ENCODE results near the gene GPHB5. TPM values are rescaled to one million over a fixed set of nuclear protein-coding genes. Genes with fewer than 3 reads are reported as not detected.
"Not testable (repeated sequence)": the region's sequence is repeated elsewhere in the genome, so short reads cannot be mapped to it uniquely, and the experiment has no call there.

The GPHB5 gene
- not detected in 2 replicates for total RNA-seq (2014; rRNA removed; shearing (Covaris generic))
- not detected in 2 replicates for polyA plus RNA-seq (2015; cell fraction: cytosol; rRNA removed)
- polyA plus RNA-seq (2015; cell fraction: nucleus; rRNA removed) = not detected in 2 replicates

- DNase-seq (ENCODE audit: low read depth) = no peak
Observed at GRCh38 chr14:63318835-63319234, at the start of gene GPHB5. GPHB5 (minus strand) TSS chr14:63318935; CDS start chr14:63317849, 1,086 bp downstream.

- no peak for DNase-seq (ENCODE audit: low read depth)
Observed at GRCh38 chr14:63367742-63368364, 49.1 kb upstream of the GPHB5 start.

- DNase-seq (ENCODE audit: low read depth) = no peak
Observed at GRCh38 chr14:63362389-63362819, 43.7 kb upstream of the GPHB5 start.

GRCh38 chr14:63361790-63362189 is 43.1 kb upstream of the GPHB5 start:
- DNase-seq (ENCODE audit: low read depth) = no peak

- no peak for DNase-seq (ENCODE audit: low read depth)
Observed at GRCh38 chr14:63357841-63358240, 39.1 kb upstream of the GPHB5 start.

GRCh38 chr14:63345826-63346225 is 27.1 kb upstream of the GPHB5 start:
- no peak for DNase-seq (ENCODE audit: low read depth)

GRCh38 chr14:63344336-63344735 is 25.6 kb upstream of the GPHB5 start:
- no peak for DNase-seq (ENCODE audit: low read depth)

GRCh38 chr14:63343878-63344277 is 25.1 kb upstream of the GPHB5 start:
- peak; percentile 37 for DNase-seq (ENCODE audit: low read depth)

GRCh38 chr14:63342371-63342770 is 23.6 kb upstream of the GPHB5 start:
- peak; percentile 12 for DNase-seq (ENCODE audit: low read depth)

GRCh38 chr14:63328787-63329737 is 10.3 kb upstream of the GPHB5 start:
- no peak for DNase-seq (ENCODE audit: low read depth)

- no peak for DNase-seq (ENCODE audit: low read depth)
Observed at GRCh38 chr14:63326840-63327239, 8.1 kb upstream of the GPHB5 start.

GRCh38 chr14:63322897-63323573 is 4.3 kb upstream of the GPHB5 start:
- peak; percentile 55 for DNase-seq (ENCODE audit: low read depth)

- no peak for DNase-seq (ENCODE audit: low read depth)
Observed at GRCh38 chr14:63322472-63322871, 3.7 kb upstream of the GPHB5 start.

GRCh38 chr14:63308723-63309317 is 9.9 kb downstream of the GPHB5 start:
- DNase-seq (ENCODE audit: low read depth) = no peak

- not testable (repeated sequence) for DNase-seq (ENCODE audit: low read depth)
Observed at GRCh38 chr14:63304429-63304828, 14.3 kb downstream of the GPHB5 start.

GRCh38 chr14:63301891-63302534 is 16.7 kb downstream of the GPHB5 start:
- no peak for DNase-seq (ENCODE audit: low read depth)

- no peak for DNase-seq (ENCODE audit: low read depth)
Observed at GRCh38 chr14:63300854-63301253, 17.9 kb downstream of the GPHB5 start.

GRCh38 chr14:63299351-63300110 is 19.2 kb downstream of the GPHB5 start:
- peak; percentile 18 for DNase-seq (ENCODE audit: low read depth)

GRCh38 chr14:63297372-63298063 is 21.2 kb downstream of the GPHB5 start:
- DNase-seq (ENCODE audit: low read depth) = no peak

Data from HT1080 (cell line).